GM12801 (cell line): ENCODE measurements around the gene ERBB4.

ENCODE experiments used
- TF ChIP-seq, protein P1 (sequence below): IDR thresholded peaks from one replicate; pipeline ENCODE4 v1.5.1; 2011; ENCODE audit warnings: control low read depth; ENCODE audit not compliant: insufficient read length; ENCODE audit errors: extremely low read depth

ERBB4 gene

DNA sequence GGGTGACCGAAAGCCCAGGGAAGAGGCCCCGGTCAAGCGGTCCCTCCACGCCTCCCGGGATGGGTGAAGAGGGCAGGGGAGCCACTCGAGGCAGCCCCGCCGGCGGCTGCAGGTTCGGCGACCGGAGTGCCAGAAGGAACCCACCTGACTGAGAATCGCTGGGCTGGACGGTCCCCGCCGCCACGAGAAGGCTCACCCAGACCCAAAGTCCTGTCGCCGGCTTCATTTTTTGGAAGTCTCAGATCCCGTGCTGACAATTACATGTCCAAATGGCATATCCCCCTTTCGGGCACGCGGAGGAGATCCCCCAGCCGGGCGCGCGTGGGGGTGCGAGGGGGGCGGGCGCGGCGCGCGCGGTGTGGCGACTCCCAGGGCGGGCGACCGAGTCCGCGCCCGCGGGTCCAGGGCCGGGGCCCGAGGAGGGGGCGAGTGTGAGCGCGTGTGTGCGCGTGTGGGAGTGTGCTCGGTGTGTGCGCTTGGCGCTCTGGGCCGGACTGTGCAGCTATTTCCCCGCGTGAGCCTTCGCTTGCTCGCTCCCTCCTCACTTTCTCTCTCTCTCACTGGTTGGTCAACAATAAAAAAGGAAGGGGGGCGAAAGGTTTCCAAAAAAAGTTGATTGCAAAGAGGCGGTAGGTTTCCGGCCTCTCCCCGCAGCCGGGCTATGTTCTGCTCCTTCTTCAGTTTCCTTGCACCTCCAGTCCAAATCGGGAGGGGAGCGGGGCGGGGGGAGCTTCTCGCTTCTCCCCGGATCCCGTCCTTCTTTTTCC, at the start of gene ERBB4:
TSS of gene ERBB4 (minus strand) at position 498 of the 767 bp plus-strand sequence. CDS start at position 226, 272 bp downstream.
- TF ChIP-seq, protein P1, sequence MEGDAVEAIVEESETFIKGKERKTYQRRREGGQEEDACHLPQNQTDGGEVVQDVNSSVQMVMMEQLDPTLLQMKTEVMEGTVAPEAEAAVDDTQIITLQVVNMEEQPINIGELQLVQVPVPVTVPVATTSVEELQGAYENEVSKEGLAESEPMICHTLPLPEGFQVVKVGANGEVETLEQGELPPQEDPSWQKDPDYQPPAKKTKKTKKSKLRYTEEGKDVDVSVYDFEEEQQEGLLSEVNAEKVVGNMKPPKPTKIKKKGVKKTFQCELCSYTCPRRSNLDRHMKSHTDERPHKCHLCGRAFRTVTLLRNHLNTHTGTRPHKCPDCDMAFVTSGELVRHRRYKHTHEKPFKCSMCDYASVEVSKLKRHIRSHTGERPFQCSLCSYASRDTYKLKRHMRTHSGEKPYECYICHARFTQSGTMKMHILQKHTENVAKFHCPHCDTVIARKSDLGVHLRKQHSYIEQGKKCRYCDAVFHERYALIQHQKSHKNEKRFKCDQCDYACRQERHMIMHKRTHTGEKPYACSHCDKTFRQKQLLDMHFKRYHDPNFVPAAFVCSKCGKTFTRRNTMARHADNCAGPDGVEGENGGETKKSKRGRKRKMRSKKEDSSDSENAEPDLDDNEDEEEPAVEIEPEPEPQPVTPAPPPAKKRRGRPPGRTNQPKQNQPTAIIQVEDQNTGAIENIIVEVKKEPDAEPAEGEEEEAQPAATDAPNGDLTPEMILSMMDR, result no peak

DNA sequence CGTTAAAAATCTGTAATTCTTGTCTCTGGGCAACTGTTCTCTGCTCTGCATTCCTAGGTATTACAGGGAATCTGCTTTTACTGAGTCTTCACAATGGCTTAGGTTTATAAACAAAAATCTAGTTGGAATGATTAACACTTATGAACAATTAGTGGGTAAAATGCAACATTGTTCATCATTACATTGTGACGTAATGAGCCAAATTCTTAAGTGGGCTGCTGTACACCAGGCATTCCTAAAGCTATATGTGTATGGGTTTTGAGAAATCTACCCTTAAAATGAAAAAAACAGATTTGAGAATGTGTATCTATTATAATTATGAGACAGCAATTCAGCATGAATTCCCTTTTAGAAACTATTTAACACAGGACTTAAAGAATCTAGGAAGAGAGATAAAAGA, 41.5 kb upstream of the ERBB4 start:
- TF ChIP-seq, protein P1, result no peak

DNA sequence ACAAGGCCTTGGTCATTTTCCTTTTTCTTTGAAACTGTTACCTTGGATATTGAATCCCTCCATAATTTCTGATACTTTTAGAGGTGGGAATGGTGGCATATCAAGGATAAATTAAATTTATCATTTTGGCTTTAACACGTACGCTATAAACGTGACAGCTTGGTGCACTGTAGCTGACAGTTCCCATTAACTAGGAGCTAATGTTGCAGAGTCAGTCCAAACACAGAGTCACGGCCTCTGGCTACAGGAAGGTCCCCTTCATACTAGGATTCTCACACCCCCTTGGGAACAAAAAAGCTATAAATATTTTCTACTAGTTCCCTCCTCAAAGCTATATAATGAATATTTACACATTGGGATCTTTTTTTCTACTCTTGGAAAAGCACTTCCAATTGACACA, 17.7 kb upstream of the ERBB4 start:
- TF ChIP-seq, protein P1, result no peak

DNA sequence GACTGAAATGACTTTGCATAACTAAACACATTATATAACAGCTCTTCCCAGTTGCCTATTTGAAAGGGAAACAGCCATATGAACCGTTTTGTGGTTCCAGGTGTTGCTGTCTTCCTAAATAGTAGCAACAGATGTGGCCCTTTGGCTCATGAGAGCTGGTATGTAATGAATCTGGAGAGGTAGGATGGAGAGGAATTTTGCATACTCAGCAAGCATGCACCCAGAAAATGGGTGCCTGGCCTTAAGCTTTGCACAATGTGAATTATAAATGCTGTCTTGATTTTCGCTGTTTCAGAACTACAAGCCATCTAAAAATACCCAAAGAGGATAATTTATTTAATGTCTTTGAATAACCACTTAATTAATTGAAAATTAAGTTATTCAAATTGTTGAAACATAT, 15.6 kb upstream of the ERBB4 start:
- TF ChIP-seq, protein P1, result no peak

DNA sequence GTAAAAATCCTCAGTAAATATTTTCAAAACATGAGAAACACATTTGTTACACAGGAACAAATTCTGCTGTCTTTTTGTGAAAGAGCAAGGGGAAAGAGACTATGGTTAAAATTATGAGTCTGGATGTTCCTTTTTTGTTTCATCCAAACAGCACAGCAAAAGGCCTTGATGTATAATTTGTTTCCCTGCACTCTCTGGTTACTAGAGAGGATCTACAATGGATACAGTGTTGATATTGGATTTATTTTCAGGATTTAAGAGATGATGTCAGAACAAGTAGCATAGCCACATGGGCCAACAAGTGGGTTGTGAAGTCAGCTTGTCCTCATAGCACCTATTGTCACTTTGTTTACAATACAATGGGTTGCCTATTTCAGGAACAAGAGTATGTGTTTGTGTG, 11.3 kb upstream of the ERBB4 start:
- TF ChIP-seq, protein P1, result no peak

DNA sequence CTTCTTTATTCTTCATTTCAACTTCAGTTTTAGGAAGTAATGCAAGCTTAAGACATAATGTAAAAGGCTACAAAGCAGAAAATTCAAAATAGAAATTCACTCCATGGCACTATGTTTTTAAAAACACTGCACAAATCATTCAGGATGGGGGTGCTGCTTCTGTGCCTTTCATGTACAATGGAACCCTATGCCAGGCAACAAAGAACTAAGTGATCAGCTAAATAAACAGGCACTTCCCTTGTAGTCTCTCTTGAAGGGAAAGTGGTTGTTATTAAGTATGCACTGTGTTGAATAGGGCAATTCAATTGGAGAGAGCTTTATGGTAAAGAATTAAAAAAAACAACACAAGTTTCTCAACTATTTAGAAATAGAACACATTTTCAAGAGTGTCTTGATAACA, 10.9 kb upstream of the ERBB4 start:
- TF ChIP-seq, protein P1, result no peak

DNA sequence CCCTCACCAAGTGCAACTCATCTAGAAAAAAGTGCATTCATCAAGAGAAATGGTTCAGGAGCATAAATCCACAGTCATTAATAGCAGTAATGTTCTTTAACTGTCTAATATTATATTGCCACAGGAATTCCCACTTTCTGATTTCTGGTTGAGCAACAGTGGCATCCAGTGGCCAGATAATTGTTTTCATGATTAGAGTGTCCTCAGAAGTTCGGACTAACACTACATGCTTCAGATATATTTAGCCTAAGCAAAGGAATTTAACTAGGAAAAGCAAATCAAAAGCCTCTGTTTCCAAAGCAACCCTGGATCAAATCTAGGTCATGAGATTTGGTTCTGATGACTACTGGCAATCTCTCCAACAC, 9.8 kb upstream of the ERBB4 start:
- TF ChIP-seq, protein P1, result no peak
